DND-41 (cell line): Measurements from ENCODE around the gene MYH15.

Experiments used
- EZH2 ChIP-seq: IDR thresholded peaks from 3 replicates; pipeline ENCODE4 v1.6.1; 2012; ENCODE audit warnings: borderline replicate concordance, low read depth, mild to moderate bottlenecking, moderate library complexity, low read length, inconsistent platforms; ENCODE audit not compliant: severe bottlenecking
- TF ChIP-seq, protein P1 (sequence below): IDR thresholded peaks from 2 replicates; pipeline ENCODE4 v1.5.1; 2012; ENCODE audit warnings: borderline replicate concordance, low read length, moderate library complexity, mild to moderate bottlenecking; ENCODE audit not compliant: poor library complexity, severe bottlenecking; ENCODE audit errors: extremely low read depth

DNA sequence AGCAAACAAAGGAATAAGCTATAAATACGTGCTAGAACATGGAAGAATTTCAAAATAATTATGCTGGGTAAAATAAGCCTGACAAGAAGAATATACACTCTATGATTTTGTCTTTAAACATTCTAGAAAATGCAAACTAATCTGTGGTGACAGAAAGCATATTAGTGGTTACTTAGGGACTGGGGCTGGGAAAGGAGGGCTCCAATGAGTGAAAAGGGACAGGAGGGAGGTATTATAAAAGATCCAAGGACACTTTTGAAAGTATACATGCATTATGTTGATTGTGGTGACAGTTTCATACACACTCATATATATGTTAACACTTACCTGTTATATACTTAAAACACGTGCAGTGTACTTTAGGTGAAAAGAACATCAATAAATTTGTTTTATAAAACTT is 23.0 kb downstream of the MYH15 start:
- TF ChIP-seq, protein P1, sequence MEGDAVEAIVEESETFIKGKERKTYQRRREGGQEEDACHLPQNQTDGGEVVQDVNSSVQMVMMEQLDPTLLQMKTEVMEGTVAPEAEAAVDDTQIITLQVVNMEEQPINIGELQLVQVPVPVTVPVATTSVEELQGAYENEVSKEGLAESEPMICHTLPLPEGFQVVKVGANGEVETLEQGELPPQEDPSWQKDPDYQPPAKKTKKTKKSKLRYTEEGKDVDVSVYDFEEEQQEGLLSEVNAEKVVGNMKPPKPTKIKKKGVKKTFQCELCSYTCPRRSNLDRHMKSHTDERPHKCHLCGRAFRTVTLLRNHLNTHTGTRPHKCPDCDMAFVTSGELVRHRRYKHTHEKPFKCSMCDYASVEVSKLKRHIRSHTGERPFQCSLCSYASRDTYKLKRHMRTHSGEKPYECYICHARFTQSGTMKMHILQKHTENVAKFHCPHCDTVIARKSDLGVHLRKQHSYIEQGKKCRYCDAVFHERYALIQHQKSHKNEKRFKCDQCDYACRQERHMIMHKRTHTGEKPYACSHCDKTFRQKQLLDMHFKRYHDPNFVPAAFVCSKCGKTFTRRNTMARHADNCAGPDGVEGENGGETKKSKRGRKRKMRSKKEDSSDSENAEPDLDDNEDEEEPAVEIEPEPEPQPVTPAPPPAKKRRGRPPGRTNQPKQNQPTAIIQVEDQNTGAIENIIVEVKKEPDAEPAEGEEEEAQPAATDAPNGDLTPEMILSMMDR, result no peak
- no peak for TF ChIP-seq EZH2
